Measurements from ENCODE around the gene B4GALT2. TPM values are rescaled to one million over a fixed set of nuclear protein-coding genes. Genes with fewer than 3 reads are reported as not detected.

Gene B4GALT2
- total RNA-seq, 1 experiment from 2014 or later = 70.9 TPM

GRCh38 chr1:44021581-44022321 lies 42.7 kb downstream of the B4GALT2 start:
- H2AK5ac ChIP-seq (ENCODE audit: insufficient read length, low read length) = no peak overlapping the region
- H3K23ac ChIP-seq (ENCODE audit: insufficient read length, low read depth, low read length) = no peak overlapping the region
- H2BK15ac ChIP-seq (ENCODE audit: low read depth, low read length) = no peak overlapping the region
- H4K91ac ChIP-seq (ENCODE audit: insufficient read length, low read depth, low read length) = no peak overlapping the region
- no peaks in the 10 kb centered on the region for H3K23me2 ChIP-seq (ENCODE audit: insufficient read length, low read depth, low read length, poor library complexity, severe bottlenecking)
- H2BK120ac ChIP-seq (ENCODE audit: low read depth, low read length, poor library complexity, severe bottlenecking) = no peak overlapping the region
- H3K79me1 ChIP-seq (ENCODE audit: insufficient read depth, low read depth, low read length, poor library complexity, severe bottlenecking) = no peaks in the 10 kb centered on the region
- no peak overlapping the region for H2BK5ac ChIP-seq (ENCODE audit: insufficient read length, low read length)
- no peaks in the 10 kb centered on the region for H4K20me1 ChIP-seq (ENCODE audit: control insufficient read depth, insufficient read depth, insufficient read length)
- no peak overlapping the region for H2AFZ ChIP-seq (ENCODE audit: low read length)
- Mint-ChIP-seq H3K27ac (peak overlapping the region in 1 of 3 experiments; percentile 48; a peak in 2 of 7 replicates), H3K27me3 (ENCODE audit: low read depth) (no peaks in the 10 kb centered on the region), H3K4me3 (no peak overlapping the region), H3K4me1 (peaks cover 13 to 15% of the 10 kb centered on the region in 2 experiments), H3K9me3 (no peaks in the 10 kb centered on the region), H3K36me3 (ENCODE audit: insufficient read depth in 1 of 3, low read depth in 3 of 3) (peaks cover 18 to 41% (median 18%) of the 10 kb centered on the region in 3 experiments)
- no peaks in the 10 kb centered on the region for H3K9me3 ChIP-seq (ENCODE audit: control insufficient read depth, low read depth, low read length)
- H3K18ac ChIP-seq (ENCODE audit: insufficient read length, low read depth, low read length) = no peak overlapping the region
- H3T11ph ChIP-seq (ENCODE audit: low read length) = no peak overlapping the region
- H3K4me2 ChIP-seq (ENCODE audit: insufficient read depth, insufficient read length, low read length) = no peak overlapping the region
- no peak overlapping the region for H2BK12ac ChIP-seq (ENCODE audit: insufficient read length, low read depth, low read length)
- H2BK20ac ChIP-seq (ENCODE audit: low read depth, low read length, poor library complexity, severe bottlenecking) = no peak overlapping the region
- no peak overlapping the region for H3K56ac ChIP-seq (ENCODE audit: insufficient read length, low read depth, low read length)
- no peaks in the 10 kb centered on the region for H3K79me2 ChIP-seq (ENCODE audit: insufficient read depth, low read length)
- no peak overlapping the region for H4K8ac ChIP-seq (replicated peaks; ENCODE audit: insufficient read length, low read depth, low read length)
- no peaks in the 10 kb centered on the region for H3K27me3 ChIP-seq (ENCODE audit: insufficient read depth, low read length)
- WGBS (ENCODE audit: extremely low coverage, insufficient read length, low lambda C conversion rate) = no CpG with 5 or more reads among the region's 10 CpGs
- H3K4ac ChIP-seq (ENCODE audit: low read depth, low read length) = no peak overlapping the region
- H3K9ac ChIP-seq (ENCODE audit: extremely low read depth, insufficient read length, low read length) = no peak overlapping the region
- no peak overlapping the region for H3K27ac ChIP-seq (ENCODE audit: insufficient read length, low read depth, low read length)
- no peak overlapping the region for H4K5ac ChIP-seq (ENCODE audit: insufficient read length, low read depth, low read length)
- H3K4me1 ChIP-seq (ENCODE audit: insufficient read depth, low read length) = no peaks in the 10 kb centered on the region
- H3K14ac ChIP-seq (ENCODE audit: insufficient read depth, low read length) = no peak overlapping the region
- DNase-seq = no peak
- TF ChIP-seq, protein P1, sequence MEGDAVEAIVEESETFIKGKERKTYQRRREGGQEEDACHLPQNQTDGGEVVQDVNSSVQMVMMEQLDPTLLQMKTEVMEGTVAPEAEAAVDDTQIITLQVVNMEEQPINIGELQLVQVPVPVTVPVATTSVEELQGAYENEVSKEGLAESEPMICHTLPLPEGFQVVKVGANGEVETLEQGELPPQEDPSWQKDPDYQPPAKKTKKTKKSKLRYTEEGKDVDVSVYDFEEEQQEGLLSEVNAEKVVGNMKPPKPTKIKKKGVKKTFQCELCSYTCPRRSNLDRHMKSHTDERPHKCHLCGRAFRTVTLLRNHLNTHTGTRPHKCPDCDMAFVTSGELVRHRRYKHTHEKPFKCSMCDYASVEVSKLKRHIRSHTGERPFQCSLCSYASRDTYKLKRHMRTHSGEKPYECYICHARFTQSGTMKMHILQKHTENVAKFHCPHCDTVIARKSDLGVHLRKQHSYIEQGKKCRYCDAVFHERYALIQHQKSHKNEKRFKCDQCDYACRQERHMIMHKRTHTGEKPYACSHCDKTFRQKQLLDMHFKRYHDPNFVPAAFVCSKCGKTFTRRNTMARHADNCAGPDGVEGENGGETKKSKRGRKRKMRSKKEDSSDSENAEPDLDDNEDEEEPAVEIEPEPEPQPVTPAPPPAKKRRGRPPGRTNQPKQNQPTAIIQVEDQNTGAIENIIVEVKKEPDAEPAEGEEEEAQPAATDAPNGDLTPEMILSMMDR (conservative IDR thresholded peaks at IDR 0.05) = peak; percentile 24; the same call in 1 of the 3 replicates
